OCI-LY7 (cell line): ENCODE data around the gene ZDHHC14. TPM values are rescaled to one million over a fixed set of nuclear protein-coding genes. Genes with fewer than 3 reads are reported as not detected.
"Not testable (repeated sequence)": the region's sequence is repeated elsewhere in the genome, so short reads cannot be mapped to it uniquely, and the experiment has no call there.

Experiments used
- BruUV-seq: library from RNA; stranded (reverse); fragments of 400-500 nt; replicated peaks from 2 replicates; lab custom pipeline; 2021; lab: Mats Ljungman, UMichigan
- CTCF ChIA-PET: fragments of 300-600 bp; sonication (Branson Sonifier 250); formaldehyde crosslinking; loops from one replicate; lab custom pipeline; 2022; ENCODE audit warnings: antibody characterized with exemption; ENCODE audit not compliant: unreplicated experiment; lab: Charles Lee
- POLR2A ChIA-PET: fragments of 300-600 bp; sonication (Branson Sonifier 250); formaldehyde crosslinking; loops from one replicate; lab custom pipeline; 2022; ENCODE audit warnings: antibody characterized with exemption; lab: Charles Lee
- DNase-seq: peaks from one replicate; pipeline ENCODE4 v3.0.0-alpha.2; 2015; ENCODE audit warnings: low spot score
- H2AFZ ChIP-seq: fragments of 200-600 bp; sonication (generic), shearing (Covaris generic); 2 replicates; pipeline ENCODE4 v1.6.1; 2014; ENCODE audit warnings: mild to moderate bottlenecking, antibody characterized with exemption, low read length, moderate library complexity
- H3K27ac ChIP-seq: fragments of 200-600 bp; sonication (generic); 2 replicates; pipeline ENCODE4 v1.5.1; 2014; ENCODE audit warnings: mixed run types, low read depth, mild to moderate bottlenecking, moderate library complexity, low read length, inconsistent platforms; ENCODE audit not compliant: poor library complexity, severe bottlenecking
- H3K36me3 ChIP-seq: fragments of 200-600 bp; sonication (generic); 2 replicates; pipeline ENCODE4 v1.6.1; 2014; ENCODE audit warnings: mild to moderate bottlenecking, antibody characterized with exemption, low read length, moderate library complexity, mixed read lengths; ENCODE audit not compliant: insufficient read depth
- H3K4me1 ChIP-seq: fragments of 200-600 bp; sonication (generic); 2 replicates; pipeline ENCODE4 v1.5.1; 2014; ENCODE audit warnings: mild to moderate bottlenecking, low read length; ENCODE audit not compliant: insufficient read depth, poor library complexity, severe bottlenecking
- H3K4me2 ChIP-seq: fragments of 200-600 bp; sonication (generic); 2 replicates; pipeline ENCODE4 v1.6.1; 2014; ENCODE audit warnings: mild to moderate bottlenecking, low read length
- H3K4me3 ChIP-seq: fragments of 200-600 bp; sonication (generic); 2 replicates; pipeline ENCODE4 v1.5.1; 2014; ENCODE audit warnings: mild to moderate bottlenecking, low read depth, low read length; ENCODE audit not compliant: poor library complexity, severe bottlenecking
- H3K79me2 ChIP-seq: fragments of 200-600 bp; sonication (generic); 2 replicates; pipeline ENCODE4 v1.6.1; 2016; ENCODE audit warnings: low read depth, mild to moderate bottlenecking, low read length, moderate library complexity, mixed read lengths; ENCODE audit not compliant: insufficient read depth
- H3K9me2 ChIP-seq: fragments of 200-600 bp; sonication (generic); 2 replicates; pipeline ENCODE4 v1.6.1; 2016; ENCODE audit warnings: mild to moderate bottlenecking, low read length, mixed read lengths; ENCODE audit not compliant: insufficient read depth
- H3K9me3 ChIP-seq: fragments of 200-600 bp; sonication (generic); 2 replicates; pipeline ENCODE4 v1.6.1; 2014; ENCODE audit warnings: mild to moderate bottlenecking, mixed run types, low read length, mixed read lengths
- H4K20me1 ChIP-seq: fragments of 200-600 bp; sonication (generic); 2 replicates; pipeline ENCODE4 v1.6.1; 2014; ENCODE audit warnings: mild to moderate bottlenecking, antibody characterized with exemption, low read length, moderate library complexity, mixed read lengths; ENCODE audit not compliant: insufficient read depth
- EZH2phosphoT487 ChIP-seq: fragments of 200-600 bp; sonication (generic); IDR thresholded peaks from 2 replicates; pipeline ENCODE4 v1.6.1; 2018; ENCODE audit warnings: low read depth, borderline replicate concordance, mild to moderate bottlenecking, mixed run types, antibody characterized with exemption, low read length, moderate library complexity, mixed read lengths
- intact Hi-C: fragments of 100-400 bp; cut with micrococcal nuclease; formaldehyde crosslinking; loops from one replicate; pipeline ENCODE4 v1.10.0; 2022; ENCODE audit not compliant: unreplicated experiment
- total RNA-seq, 2 experiments: library from RNA; depleted of rRNA in 1 of 2; stranded (reverse); fragments of >200 nt in 1 of 2; shearing (Covaris generic) in 1 of 2; gene quantifications; 2 replicates each; pipeline ENCODE4 v1.2.3, GENCODE V29; 2014 to 2022
- TF ChIP-seq, protein P1 (sequence below): fragments of 200-600 bp; sonication (generic); conservative IDR thresholded peaks from 2 replicates; pipeline ENCODE4 v1.5.1; 2014; ENCODE audit warnings: mild to moderate bottlenecking, antibody characterized with exemption, low read length, moderate library complexity, mixed read lengths

ZDHHC14 gene
- total RNA-seq, 2 experiments from 2014 or later, result 0.69 to 3.0 TPM

DNA sequence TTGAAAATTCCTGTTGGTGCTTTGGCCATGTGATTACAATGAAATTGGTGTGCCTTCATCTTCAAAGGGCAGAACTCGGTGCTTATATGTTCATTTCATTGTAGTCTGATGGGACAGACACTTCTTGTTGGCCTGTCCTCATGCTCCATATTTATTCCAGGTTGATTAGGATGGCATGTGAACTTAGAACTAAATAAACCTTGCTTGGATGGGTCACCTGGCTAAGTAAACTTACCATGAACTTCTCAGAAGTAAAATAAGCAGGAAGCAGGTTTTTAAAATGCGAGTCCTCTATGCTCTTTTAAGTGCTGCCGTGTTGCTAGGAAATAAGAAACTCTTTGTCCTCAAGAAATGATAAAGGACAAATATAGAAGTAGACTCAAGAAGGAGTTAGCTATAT, 26.7 kb downstream of the ZDHHC14 start:
- ChIA-PET POLR2A (interaction anchor here (1.2 kb wide), 1 partner anchor 11 kb away, joined by 3 read pairs; no protein-coding TSS in a partner anchor), CTCF (no interaction called here)
- no peaks in the 10 kb centered on the region for H3K36me3 ChIP-seq
- TF ChIP-seq, protein P1, sequence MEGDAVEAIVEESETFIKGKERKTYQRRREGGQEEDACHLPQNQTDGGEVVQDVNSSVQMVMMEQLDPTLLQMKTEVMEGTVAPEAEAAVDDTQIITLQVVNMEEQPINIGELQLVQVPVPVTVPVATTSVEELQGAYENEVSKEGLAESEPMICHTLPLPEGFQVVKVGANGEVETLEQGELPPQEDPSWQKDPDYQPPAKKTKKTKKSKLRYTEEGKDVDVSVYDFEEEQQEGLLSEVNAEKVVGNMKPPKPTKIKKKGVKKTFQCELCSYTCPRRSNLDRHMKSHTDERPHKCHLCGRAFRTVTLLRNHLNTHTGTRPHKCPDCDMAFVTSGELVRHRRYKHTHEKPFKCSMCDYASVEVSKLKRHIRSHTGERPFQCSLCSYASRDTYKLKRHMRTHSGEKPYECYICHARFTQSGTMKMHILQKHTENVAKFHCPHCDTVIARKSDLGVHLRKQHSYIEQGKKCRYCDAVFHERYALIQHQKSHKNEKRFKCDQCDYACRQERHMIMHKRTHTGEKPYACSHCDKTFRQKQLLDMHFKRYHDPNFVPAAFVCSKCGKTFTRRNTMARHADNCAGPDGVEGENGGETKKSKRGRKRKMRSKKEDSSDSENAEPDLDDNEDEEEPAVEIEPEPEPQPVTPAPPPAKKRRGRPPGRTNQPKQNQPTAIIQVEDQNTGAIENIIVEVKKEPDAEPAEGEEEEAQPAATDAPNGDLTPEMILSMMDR, result no peak
- no peak for TF ChIP-seq EZH2phosphoT487
- no peaks in the 10 kb centered on the region for H3K9me3 ChIP-seq
- H2AFZ ChIP-seq, result no peak overlapping the region
- no peaks in the 10 kb centered on the region for H3K79me2 ChIP-seq
- H3K4me1 ChIP-seq, result no peaks in the 10 kb centered on the region
- H3K9me2 ChIP-seq, result no peaks in the 10 kb centered on the region
- intact Hi-C loops, result no loop called here
- no TSS peak for BruUV-seq
- H4K20me1 ChIP-seq, result no peaks in the 10 kb centered on the region
- H3K4me2 ChIP-seq, result no peak overlapping the region
- no peak overlapping the region for H3K4me3 ChIP-seq
- H3K27ac ChIP-seq, result no peak overlapping the region
- no peak for DNase-seq

DNA sequence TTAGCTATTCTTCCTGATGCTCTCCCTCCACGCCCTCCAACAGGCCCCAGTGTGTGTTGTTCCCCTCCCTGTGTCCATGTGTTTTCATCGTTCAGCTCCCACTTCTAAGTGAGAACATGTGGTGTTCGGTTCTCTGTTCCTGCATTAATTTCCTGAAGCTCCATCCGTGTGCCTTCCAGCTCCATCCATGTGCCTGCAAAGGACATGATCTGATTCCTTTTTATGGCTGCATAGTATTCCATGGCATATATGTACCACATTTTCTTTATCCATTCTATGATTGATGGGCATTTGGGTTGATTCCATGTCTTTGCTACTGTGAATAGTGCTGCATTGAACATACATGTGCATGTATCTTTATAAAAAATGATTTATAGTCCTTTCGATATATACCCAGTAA, 27.4 kb downstream of the ZDHHC14 start:
- CTCF ChIA-PET, BruUV-seq, intact Hi-C loops: not testable (repeated sequence)

DNA sequence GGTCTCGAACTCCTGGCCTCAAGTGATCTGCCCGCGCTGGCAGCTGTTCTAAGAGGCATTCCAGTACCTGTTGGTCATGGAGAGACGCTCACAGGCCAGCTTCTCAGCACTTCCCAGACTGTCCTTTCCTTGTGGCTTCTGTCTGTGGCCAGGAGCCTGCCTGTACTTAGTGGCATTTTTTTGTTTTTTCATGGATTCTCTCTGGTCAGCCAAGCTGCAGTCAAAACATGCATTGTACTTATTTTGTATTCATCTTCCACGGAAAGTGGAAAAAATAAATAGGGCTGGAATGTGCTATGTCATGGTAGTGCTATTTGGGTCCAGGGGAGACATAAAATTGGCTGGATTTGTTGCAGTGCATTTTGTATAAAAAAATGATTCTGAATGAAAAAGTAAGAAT, 29.1 kb downstream of the ZDHHC14 start:
- Histone ChIP-seq H2AFZ (no peak overlapping the region), H3K4me3 (no peak overlapping the region), H4K20me1 (no peaks in the 10 kb centered on the region), H3K9me3 (no peaks in the 10 kb centered on the region), H3K36me3 (no peaks in the 10 kb centered on the region), H3K79me2 (no peaks in the 10 kb centered on the region), H3K9me2 (no peaks in the 10 kb centered on the region), H3K4me2 (no peak overlapping the region), H3K27ac (no peak overlapping the region), H3K4me1 (no peaks in the 10 kb centered on the region)
- POLR2A ChIA-PET, result no interaction called here
- no TSS peak for BruUV-seq
- intact Hi-C loops, result no loop called here
- no peak for TF ChIP-seq EZH2phosphoT487
- TF ChIP-seq, protein P1, result no peak
- CTCF ChIA-PET, result no interaction called here
- no peak for DNase-seq

More for the DNA sequence above, 27.4 kb downstream of the ZDHHC14 start:
- DNase-seq, H3K36me3 ChIP-seq, H3K4me1 ChIP-seq, H3K79me2 ChIP-seq, H3K4me2 ChIP-seq, H2AFZ ChIP-seq, H3K9me3 ChIP-seq, H3K9me2 ChIP-seq, H3K4me3 ChIP-seq, H4K20me1 ChIP-seq, H3K27ac ChIP-seq: not testable (repeated sequence)
- POLR2A ChIA-PET, result interaction anchor here (1.2 kb wide), 1 partner anchor 12 kb away, joined by 3 read pairs; no protein-coding TSS in a partner anchor
